Skin epidermis (tissue), 12 donors: Measurements from ENCODE around the gene CENPQ.
"Not testable (repeated sequence)": the region's sequence is repeated elsewhere in the genome, so short reads cannot be mapped to it uniquely, and the experiment has no call there.

Experiments used
- H3K27ac ChIP-seq, 21 experiments: fragments of 200-600 bp; sonication (generic) in 11 of 21; one replicate each; pipeline ENCODE4 v1.5.0; 2020; ENCODE audit warnings: mild to moderate bottlenecking in 3 of 21, inconsistent platforms in 2 of 21, moderate library complexity in 2 of 21
- H3K4me3 ChIP-seq, 7 experiments: fragments of 200-600 bp; sonication (generic) in 2 of 7; one replicate each; pipeline ENCODE4 v1.5.0; 2020; ENCODE audit warnings: inconsistent platforms in 2 of 7, mild to moderate bottlenecking in 2 of 7, moderate library complexity in 1 of 7

The CENPQ gene

GRCh38 chr6:49462927-49463611 is at the start of gene CENPQ, which contains the start of gene MMUT:
TSS of gene CENPQ (plus strand) at chr6:49463370. CDS start at chr6:49470177, 6,807 bp downstream.
TSS of gene MMUT (minus strand) at chr6:49463253. CDS start at chr6:49459466, 3,787 bp downstream.
- H3K4me3 ChIP-seq = peak within 1 kb of the TSS; percentile 55 to 81 (median 73)

GRCh38 chr6:49415358-49415757 is 47.8 kb upstream of the CENPQ start:
- Histone ChIP-seq H3K4me3 (no peak overlapping the region), H3K27ac (no peak overlapping the region)

More at GRCh38 chr6:49462927-49463611, at the start of gene CENPQ, which contains the start of gene MMUT:
- peak within 1 kb of the TSS; percentile 33 to 95 (median 85) for H3K27ac ChIP-seq

- H3K4me3 ChIP-seq = no peak overlapping the region
- no peak overlapping the region for H3K27ac ChIP-seq
Observed at GRCh38 chr6:49416195-49416594, 47.0 kb upstream of the CENPQ start.

- Histone ChIP-seq H3K27ac (no peak overlapping the region), H3K4me3 (no peak overlapping the region)
Observed at GRCh38 chr6:49423817-49424216, 39.4 kb upstream of the CENPQ start.

GRCh38 chr6:49430187-49430586 is 33.0 kb upstream of the CENPQ start:
- H3K27ac ChIP-seq = no peak overlapping the region

GRCh38 chr6:49430866-49431265 is 32.3 kb upstream of the CENPQ start:
- Histone ChIP-seq H3K27ac (no peak overlapping the region), H3K4me3 (no peak overlapping the region)

More at GRCh38 chr6:49430187-49430586, 33.0 kb upstream of the CENPQ start:
- H3K4me3 ChIP-seq = no peak overlapping the region

- H3K27ac ChIP-seq = no peak overlapping the region
- no peak overlapping the region for H3K4me3 ChIP-seq
Observed at GRCh38 chr6:49453221-49453620, 9.9 kb upstream of the CENPQ start.

GRCh38 chr6:49454787-49455709 is 8.1 kb upstream of the CENPQ start:
- Histone ChIP-seq H3K4me3 (no peak overlapping the region), H3K27ac (no peak overlapping the region)

- Histone ChIP-seq H3K4me3 (no peak overlapping the region), H3K27ac (no peak overlapping the region)
Observed at GRCh38 chr6:49457771-49458170, 5.4 kb upstream of the CENPQ start.

- H3K27ac ChIP-seq = peak overlapping the region in 7 of 21 experiments; percentile 80 to 95 (median 89)
- peak overlapping the region in 6 of 7 experiments; percentile 60 to 81 (median 76) for H3K4me3 ChIP-seq
Observed at GRCh38 chr6:49462071-49462470, 1.1 kb upstream of the CENPQ start.

- H3K27ac ChIP-seq = peak overlapping the region; percentile 33 to 95 (median 85)
- H3K4me3 ChIP-seq = peak overlapping the region; percentile 55 to 81 (median 73)
Observed at GRCh38 chr6:49462599-49462926, 607 bp upstream of the CENPQ start.

- Histone ChIP-seq H3K27ac (peak overlapping the region in 18 of 21 experiments; percentile 42 to 93 (median 86)), H3K4me3 (peak overlapping the region; percentile 55 to 81 (median 73))
Observed at GRCh38 chr6:49463612-49463967, 420 bp downstream of the CENPQ start.

- Histone ChIP-seq H3K4me3 (no peak overlapping the region), H3K27ac (no peak overlapping the region)
Observed at GRCh38 chr6:49464691-49465090, 1.5 kb downstream of the CENPQ start.

- Histone ChIP-seq H3K27ac (no peak overlapping the region), H3K4me3 (no peak overlapping the region)
Observed at GRCh38 chr6:49468042-49468441, 4.9 kb downstream of the CENPQ start.

GRCh38 chr6:49476564-49476963 is 13.4 kb downstream of the CENPQ start:
- not testable (repeated sequence) for H3K4me3 ChIP-seq, H3K27ac ChIP-seq

- Histone ChIP-seq H3K4me3 (no peak overlapping the region), H3K27ac (no peak overlapping the region)
Observed at GRCh38 chr6:49479308-49479970, 16.3 kb downstream of the CENPQ start.

- H3K27ac ChIP-seq = not testable (repeated sequence)
Observed at GRCh38 chr6:49481846-49482245, 18.7 kb downstream of the CENPQ start.

GRCh38 chr6:49483380-49483779 is 20.2 kb downstream of the CENPQ start:
- not testable (repeated sequence) for H3K27ac ChIP-seq, H3K4me3 ChIP-seq

More at GRCh38 chr6:49481846-49482245, 18.7 kb downstream of the CENPQ start:
- not testable (repeated sequence) for H3K4me3 ChIP-seq

GRCh38 chr6:49490633-49491032 is 27.5 kb downstream of the CENPQ start:
- Histone ChIP-seq H3K27ac (no peak overlapping the region), H3K4me3 (no peak overlapping the region)

GRCh38 chr6:49497304-49497703 is 34.1 kb downstream of the CENPQ start:
- no peak overlapping the region for H3K4me3 ChIP-seq
- no peak overlapping the region for H3K27ac ChIP-seq
